ENCODE measurements around the gene SOWAHA. TPM values are rescaled to one million over a fixed set of nuclear protein-coding genes. Genes with fewer than 3 reads are reported as not detected.

Gene SOWAHA
- total RNA-seq, 1 donor from 2014 or later: 0.06 TPM

- TF ChIP-seq CTCF (conservative IDR thresholded peaks at IDR 0.05; ENCODE audit: low read depth, low read length): no peak
- H3K4me3 ChIP-seq (ENCODE audit: low read depth, low read length): no peak overlapping the region
- no peak for DNase-seq (ENCODE audit: low read depth)
Observed at GRCh38 chr5:132773601-132774355, 39.3 kb upstream of the SOWAHA start.

GRCh38 chr5:132774406-132774805 lies 38.7 kb upstream of the SOWAHA start:
- DNase-seq (ENCODE audit: low read depth): no peak
- no peak overlapping the region for H3K4me3 ChIP-seq (ENCODE audit: low read depth, low read length)
- no peak for TF ChIP-seq CTCF (conservative IDR thresholded peaks at IDR 0.05; ENCODE audit: low read depth, low read length)

- H3K4me3 ChIP-seq (ENCODE audit: low read depth, low read length): no peak overlapping the region
- DNase-seq (ENCODE audit: low read depth): no peak
- TF ChIP-seq CTCF (conservative IDR thresholded peaks at IDR 0.05; ENCODE audit: low read depth, low read length): no peak
Observed at GRCh38 chr5:132774896-132775295, 38.2 kb upstream of the SOWAHA start.

GRCh38 chr5:132775476-132775961 lies 37.6 kb upstream of the SOWAHA start:
- DNase-seq (ENCODE audit: low read depth): peak; percentile 36
- H3K4me3 ChIP-seq (ENCODE audit: low read depth, low read length): peak overlapping the region; percentile 86
- TF ChIP-seq CTCF (conservative IDR thresholded peaks at IDR 0.05; ENCODE audit: low read depth, low read length): no peak

GRCh38 chr5:132776131-132776937 lies 36.8 kb upstream of the SOWAHA start:
- no peak for TF ChIP-seq CTCF (conservative IDR thresholded peaks at IDR 0.05; ENCODE audit: low read depth, low read length)
- DNase-seq (ENCODE audit: low read depth): no peak
- peak overlapping the region; percentile 86 for H3K4me3 ChIP-seq (ENCODE audit: low read depth, low read length)

- DNase-seq (ENCODE audit: low read depth): no peak
- no peak for TF ChIP-seq CTCF (conservative IDR thresholded peaks at IDR 0.05; ENCODE audit: low read depth, low read length)
- peak overlapping the region; percentile 86 for H3K4me3 ChIP-seq (ENCODE audit: low read depth, low read length)
Observed at GRCh38 chr5:132776938-132777208, 36.2 kb upstream of the SOWAHA start.
